Activated CD4-positive, alpha-beta T cell treated with anti-CD3 and anti-CD28 coated beads, Interleukin-2, amount 10 ng/mL, durations not matched to agents 7 days and 5 days (primary cell): ENCODE results near the gene DNAH17. TPM values are rescaled to one million over a fixed set of nuclear protein-coding genes. Genes with fewer than 3 reads are reported as not detected.
A peak's percentile ranks its signal among the peaks of the same experiment; 100 is the strongest.

Source experiments
- CTCF ChIA-PET: fragments of 350-600 bp; sonication (Branson Sonifier 250); formaldehyde crosslinking; loops from one replicate; lab custom pipeline; 2021; ENCODE audit warnings: antibody characterized with exemption; lab: Charles Lee
- POLR2A ChIA-PET: fragments of 350-600 bp; sonication (Branson Sonifier 250); formaldehyde crosslinking; loops from one replicate; lab custom pipeline; 2021; ENCODE audit warnings: antibody characterized with exemption; lab: Charles Lee
- DNase-seq: peaks from one replicate; pipeline ENCODE4 v3.0.0-alpha.2; 2020
- H3K27ac Mint-ChIP-seq: one replicate; pipeline ENCODE4 v1.8.0; 2021; ENCODE audit warnings: mild to moderate bottlenecking, moderate library complexity, mixed read lengths
- H3K27me3 Mint-ChIP-seq: one replicate; pipeline ENCODE4 v1.8.0; 2021; ENCODE audit warnings: mixed read lengths
- H3K36me3 Mint-ChIP-seq: one replicate; pipeline ENCODE4 v1.8.0; 2021; ENCODE audit warnings: low read depth, mixed read lengths
- H3K4me1 Mint-ChIP-seq: one replicate; pipeline ENCODE4 v1.8.0; 2021; ENCODE audit warnings: mixed read lengths
- H3K4me3 Mint-ChIP-seq: one replicate; pipeline ENCODE4 v1.8.0; 2021; ENCODE audit warnings: mild to moderate bottlenecking, moderate library complexity, mixed read lengths
- H3K9me3 Mint-ChIP-seq: one replicate; pipeline ENCODE4 v1.8.0; 2021; ENCODE audit warnings: mixed read lengths
- total RNA-seq, 2 experiments: library from RNA; stranded (reverse); gene quantifications; one replicate each; pipeline ENCODE4 v1.2.3, GENCODE V29; 2021

The DNAH17 gene
- total RNA-seq, 2 experiments from 2014 or later = 0.07 to 0.15 TPM

GRCh38 chr17:78529871-78530670 is 47.1 kb downstream of the DNAH17 start:
- Mint-ChIP-seq H3K27ac (no peak overlapping the region), H3K4me3 (no peak overlapping the region), H3K9me3 (no peaks in the 10 kb centered on the region), H3K27me3 (no peaks in the 10 kb centered on the region), H3K36me3 (no peaks in the 10 kb centered on the region), H3K4me1 (peaks cover 22% of the 10 kb centered on the region)
- POLR2A ChIA-PET = no interaction called here
- no peak for DNase-seq
- CTCF ChIA-PET = no interaction called here

- Mint-ChIP-seq H3K4me3 (no peak overlapping the region), H3K4me1 (peaks cover 13% of the 10 kb centered on the region), H3K27ac (no peak overlapping the region), H3K9me3 (no peaks in the 10 kb centered on the region), H3K36me3 (no peaks in the 10 kb centered on the region), H3K27me3 (no peaks in the 10 kb centered on the region)
- ChIA-PET CTCF (interaction anchor here (1.8 kb wide), 1 partner anchor 80 kb away, joined by 3 read pairs; no protein-coding TSS in a partner anchor), POLR2A (no interaction called here)
- no peak for DNase-seq
Measured at GRCh38 chr17:78529251-78529650, 47.9 kb downstream of the DNAH17 start.

- Mint-ChIP-seq H3K27me3 (no peaks in the 10 kb centered on the region), H3K4me3 (no peak overlapping the region), H3K9me3 (no peaks in the 10 kb centered on the region), H3K4me1 (peaks cover 10% of the 10 kb centered on the region), H3K27ac (no peak overlapping the region), H3K36me3 (no peaks in the 10 kb centered on the region)
- CTCF ChIA-PET = interaction anchor here (1.8 kb wide), 1 partner anchor 80 kb away, joined by 3 read pairs; no protein-coding TSS in a partner anchor
- DNase-seq = no peak
- POLR2A ChIA-PET = no interaction called here
Measured at GRCh38 chr17:78528541-78528940, 48.7 kb downstream of the DNAH17 start.

- H3K4me3 Mint-ChIP-seq = no peak overlapping the region
- H3K27ac Mint-ChIP-seq = no peak overlapping the region
- peaks cover 1% of the 10 kb centered on the region for H3K4me1 Mint-ChIP-seq
- H3K9me3 Mint-ChIP-seq = no peaks in the 10 kb centered on the region
- DNase-seq = no peak
- POLR2A ChIA-PET = no interaction called here
- no peaks in the 10 kb centered on the region for H3K36me3 Mint-ChIP-seq
- H3K27me3 Mint-ChIP-seq = peaks cover 3% of the 10 kb centered on the region
- CTCF ChIA-PET = interaction anchor here (1.3 to 1.8 kb wide), 2 partner anchors 15 to 81 kb away, joined by 3 read pairs; no protein-coding TSS in a partner anchor
Measured at GRCh38 chr17:78527345-78527744, 49.9 kb downstream of the DNAH17 start.

- ChIA-PET POLR2A (no interaction called here), CTCF (interaction anchor here (1.5 kb wide), 1 partner anchor 76 kb away, joined by 3 read pairs; no protein-coding TSS in a partner anchor)
- Mint-ChIP-seq H3K36me3 (no peaks in the 10 kb centered on the region), H3K9me3 (no peaks in the 10 kb centered on the region), H3K4me3 (no peak overlapping the region), H3K4me1 (no peaks in the 10 kb centered on the region), H3K27me3 (peaks cover 3% of the 10 kb centered on the region), H3K27ac (no peak overlapping the region)
- no peak for DNase-seq
Measured at GRCh38 chr17:78526231-78527025, 50.8 kb downstream of the DNAH17 start.

- Mint-ChIP-seq H3K4me3 (no peak overlapping the region), H3K27ac (no peak overlapping the region), H3K27me3 (peaks cover 5% of the 10 kb centered on the region), H3K36me3 (no peaks in the 10 kb centered on the region), H3K4me1 (no peaks in the 10 kb centered on the region), H3K9me3 (no peaks in the 10 kb centered on the region)
- ChIA-PET POLR2A (no interaction called here), CTCF (interaction anchor here (1.5 kb wide), 1 partner anchor 77 kb away, joined by 3 read pairs; no protein-coding TSS in a partner anchor)
- no peak for DNase-seq
Measured at GRCh38 chr17:78525511-78526160, 51.6 kb downstream of the DNAH17 start.

- CTCF ChIA-PET = interaction anchor here (1.5 kb wide), 1 partner anchor 78 kb away, joined by 3 read pairs; no protein-coding TSS in a partner anchor
- H3K36me3 Mint-ChIP-seq = no peaks in the 10 kb centered on the region
- no peak overlapping the region for H3K4me3 Mint-ChIP-seq
- POLR2A ChIA-PET = no interaction called here
- H3K9me3 Mint-ChIP-seq = no peaks in the 10 kb centered on the region
- H3K4me1 Mint-ChIP-seq = no peaks in the 10 kb centered on the region
- H3K27me3 Mint-ChIP-seq = peaks cover 9% of the 10 kb centered on the region
- no peak overlapping the region for H3K27ac Mint-ChIP-seq
- no peak for DNase-seq
Measured at GRCh38 chr17:78524870-78525510, 52.2 kb downstream of the DNAH17 start.

GRCh38 chr17:78523934-78524655 is 53.1 kb downstream of the DNAH17 start:
- POLR2A ChIA-PET = no interaction called here
- peaks cover 12% of the 10 kb centered on the region for H3K27me3 Mint-ChIP-seq
- no peaks in the 10 kb centered on the region for H3K9me3 Mint-ChIP-seq

GRCh38 chr17:78522031-78522809 is 55.0 kb downstream of the DNAH17 start:
- no peaks in the 10 kb centered on the region for H3K9me3 Mint-ChIP-seq
- H3K27ac Mint-ChIP-seq = peak overlapping the region; percentile 72
- H3K27me3 Mint-ChIP-seq = peaks cover 18% of the 10 kb centered on the region
- ChIA-PET POLR2A (no interaction called here), CTCF (interaction anchor here (1.2 kb wide), 1 partner anchor 13 kb away, joined by 3 read pairs; no protein-coding TSS in a partner anchor)
- DNase-seq = no peak
- no peak overlapping the region for H3K4me3 Mint-ChIP-seq
- no peaks in the 10 kb centered on the region for H3K36me3 Mint-ChIP-seq
- H3K4me1 Mint-ChIP-seq = no peaks in the 10 kb centered on the region

More at GRCh38 chr17:78523934-78524655, 53.1 kb downstream of the DNAH17 start:
- no peaks in the 10 kb centered on the region for H3K4me1 Mint-ChIP-seq
- H3K36me3 Mint-ChIP-seq = no peaks in the 10 kb centered on the region
- DNase-seq = no peak
- no peak overlapping the region for H3K4me3 Mint-ChIP-seq
- CTCF ChIA-PET = no interaction called here
- H3K27ac Mint-ChIP-seq = peak overlapping the region; percentile 5

- Mint-ChIP-seq H3K4me1 (no peaks in the 10 kb centered on the region), H3K4me3 (no peak overlapping the region), H3K27ac (no peak overlapping the region), H3K27me3 (peaks cover 17% of the 10 kb centered on the region), H3K36me3 (no peaks in the 10 kb centered on the region), H3K9me3 (no peaks in the 10 kb centered on the region)
- CTCF ChIA-PET = interaction anchor here (0.7 kb wide), 1 partner anchor 233 kb away, joined by 3 read pairs; no protein-coding TSS in a partner anchor
- DNase-seq = no peak
- POLR2A ChIA-PET = no interaction called here
Measured at GRCh38 chr17:78517421-78517820, 59.8 kb downstream of the DNAH17 start.

- Mint-ChIP-seq H3K4me1 (no peaks in the 10 kb centered on the region), H3K27me3 (peaks cover 14% of the 10 kb centered on the region), H3K4me3 (no peak overlapping the region), H3K9me3 (no peaks in the 10 kb centered on the region), H3K36me3 (no peaks in the 10 kb centered on the region), H3K27ac (no peak overlapping the region)
- DNase-seq = no peak
- CTCF ChIA-PET = interaction anchor here (1.1 kb wide), 1 partner anchor 210 kb away, joined by 4 read pairs; no protein-coding TSS in a partner anchor
- POLR2A ChIA-PET = no interaction called here
Measured at GRCh38 chr17:78515480-78515879, 61.7 kb downstream of the DNAH17 start.
